K562 (cell line): ENCODE measurements around the gene PI4KA. TPM values are rescaled to one million over a fixed set of nuclear protein-coding genes. Genes with fewer than 3 reads are reported as not detected.

Experiments used
- EP300 ChIP-seq: IDR thresholded peaks from 2 replicates; pipeline ENCODE4 v1.6.1; 2012; ENCODE audit warnings: low read length, improper control_type of control experiment
- FOS ChIP-seq: IDR thresholded peaks from 3 replicates; pipeline ENCODE4 v1.6.1; 2011; ENCODE audit not compliant: insufficient read length; ENCODE audit errors: extremely low read depth
- FOXA3 ChIP-seq, 2 experiments: fragments of 450-650 bp in 1 of 2; sonication (generic) in 1 of 2; formaldehyde crosslinking; IDR thresholded peaks in 1 of 2; conservative IDR thresholded peaks in 1 of 2; 2 replicates each; pipeline versions ENCODE4 v1.4.0 to v1.8.0; 2020 to 2022; ENCODE audit warnings: mild to moderate bottlenecking in 2 of 2, missing genetic modification reagents in 1 of 2
- FOXK2 ChIP-seq, 2 experiments: fragments of 450-650 bp; IDR thresholded peaks in 1 of 2; conservative IDR thresholded peaks in 1 of 2; 2 replicates each; pipeline ENCODE4 v1.6.1; 2016; ENCODE audit warnings: low read depth in 2 of 2, mild to moderate bottlenecking in 1 of 2
- FOXP1 ChIP-seq: sonication (generic); formaldehyde crosslinking; IDR thresholded peaks from 2 replicates; pipeline ENCODE4 v1.8.0; 2022; ENCODE audit warnings: mild to moderate bottlenecking, missing genetic modification reagents
- PRMT5 ChIP-seq: sonication (generic); formaldehyde crosslinking; IDR thresholded peaks from 2 replicates; pipeline ENCODE4 v1.5.0; 2020; ENCODE audit warnings: missing genetic modification reagents
- RCOR1 ChIP-seq, 2 experiments: IDR thresholded peaks; 2 replicates each; pipeline ENCODE4 v1.6.1; 2012; ENCODE audit warnings: low read depth in 2 of 2, low read length in 2 of 2, borderline replicate concordance in 1 of 2, improper control_type of control experiment in 1 of 2
- SMARCC2 ChIP-seq: fragments of 450-650 bp; IDR thresholded peaks from 2 replicates; pipeline ENCODE4 v1.6.1; 2017; ENCODE audit warnings: antibody characterized with exemption, moderate library complexity, mild to moderate bottlenecking, low read depth
- SNRNP70 ChIP-seq: fragments of 200-400 bp; formaldehyde crosslinking; optimal IDR thresholded peaks from 2 replicates; pipeline ENCODE3; 2017; ENCODE audit warnings: low read depth, low read length
- TAF15 ChIP-seq: fragments of 200-400 bp; formaldehyde crosslinking; IDR thresholded peaks from 2 replicates; pipeline ENCODE4 v1.6.1; 2017; ENCODE audit warnings: mild to moderate bottlenecking, low read depth, low read length, moderate library complexity
- YY1 ChIP-seq, 3 experiments: IDR thresholded peaks; 2 replicates each; pipeline ENCODE4 v1.6.1; 2011; ENCODE audit warnings: low read length in 2 of 3, mild to moderate bottlenecking in 2 of 3, moderate library complexity in 2 of 3, borderline replicate concordance in 1 of 3, control low read depth in 1 of 3, low read depth in 1 of 3; ENCODE audit not compliant: insufficient read depth in 3 of 3, insufficient replicate concordance in 2 of 3, control insufficient read depth in 1 of 3, insufficient read length in 1 of 3; ENCODE audit errors: extremely low read depth in 1 of 3
- ZNF384 ChIP-seq: IDR thresholded peaks from 2 replicates; pipeline ENCODE4 v1.6.1; 2012; ENCODE audit warnings: low read depth, low read length, improper control_type of control experiment
- polyA plus RNA-seq, 8 experiments: library from polyadenylated mRNA; depleted of rRNA in 4 of 8; stranded (reverse) in 5 of 8; unstranded in 3 of 8; fragments of >200 nt; fragmentation: Nextera tagmentation in 2 of 8; fragmentation: Illumina TruSeq in 1 of 8; extraction: Ambion mirVana in 2 of 8; extraction: Trizol in 1 of 8; gene quantifications; 2 replicates each; pipeline versions ENCODE4 v1.2.1 to v1.2.3, GENCODE V29; 2011 to 2014; ENCODE audit warnings: inconsistent platforms in 1 of 8, missing spikeins in 1 of 8
- total RNA-seq, 7 experiments: library from RNA; depleted of rRNA in 6 of 7; stranded (reverse); fragments of >200 nt in 6 of 7; fragmentation: Illumina TruSeq in 2 of 7; extraction: Trizol in 2 of 7; gene quantifications; 2 replicates each; pipeline versions ENCODE4 v1.2.1 to v1.2.3, GENCODE V29; 2011 to 2021; ENCODE audit warnings: low replicate concordance in 1 of 7
- TF ChIP-seq, protein P1 (sequence below), 2 experiments: IDR thresholded peaks in 1 of 2; conservative IDR thresholded peaks in 1 of 2; 2 replicates each; pipeline ENCODE4 v1.6.1; 2016; ENCODE audit warnings: low read depth in 2 of 2, mild to moderate bottlenecking in 1 of 2, missing compliant biosample characterization in 1 of 2, missing genetic modification characterization in 1 of 2, moderate library complexity in 1 of 2
- TF ChIP-seq, protein P2 (sequence below): conservative IDR thresholded peaks from 2 replicates; pipeline ENCODE4 v1.6.1; 2011; ENCODE audit warnings: low read depth, mild to moderate bottlenecking, low read length; ENCODE audit not compliant: control insufficient read depth
- TF ChIP-seq, protein P3 (sequence below): fragments of 250-450 bp; sonication (Bioruptor Pico); IDR thresholded peaks from 2 replicates; pipeline ENCODE4 v1.9.0; 2021; ENCODE audit warnings: mild to moderate bottlenecking, inconsistent platforms
- TF ChIP-seq, protein P4 (sequence below), 2 experiments: fragments of 200-800 bp in 1 of 2; sonication (Bioruptor generic) in 1 of 2; sonication (generic) in 1 of 2; formaldehyde crosslinking in 1 of 2; IDR thresholded peaks in 1 of 2; conservative IDR thresholded peaks in 1 of 2; 2 replicates each; pipeline versions ENCODE4 v1.5.0 to v1.6.1; 2016 to 2020; ENCODE audit warnings: missing compliant biosample characterization in 1 of 2, missing genetic modification characterization in 1 of 2, missing genetic modification reagents in 1 of 2

PI4KA gene
- total and polyA plus RNA-seq, 9 of the 15 experiments (the other 6 are each of a cell fraction or from before 2014, with no cell fraction given) = 7.3 to 187 (median 84.7) TPM

DNA sequence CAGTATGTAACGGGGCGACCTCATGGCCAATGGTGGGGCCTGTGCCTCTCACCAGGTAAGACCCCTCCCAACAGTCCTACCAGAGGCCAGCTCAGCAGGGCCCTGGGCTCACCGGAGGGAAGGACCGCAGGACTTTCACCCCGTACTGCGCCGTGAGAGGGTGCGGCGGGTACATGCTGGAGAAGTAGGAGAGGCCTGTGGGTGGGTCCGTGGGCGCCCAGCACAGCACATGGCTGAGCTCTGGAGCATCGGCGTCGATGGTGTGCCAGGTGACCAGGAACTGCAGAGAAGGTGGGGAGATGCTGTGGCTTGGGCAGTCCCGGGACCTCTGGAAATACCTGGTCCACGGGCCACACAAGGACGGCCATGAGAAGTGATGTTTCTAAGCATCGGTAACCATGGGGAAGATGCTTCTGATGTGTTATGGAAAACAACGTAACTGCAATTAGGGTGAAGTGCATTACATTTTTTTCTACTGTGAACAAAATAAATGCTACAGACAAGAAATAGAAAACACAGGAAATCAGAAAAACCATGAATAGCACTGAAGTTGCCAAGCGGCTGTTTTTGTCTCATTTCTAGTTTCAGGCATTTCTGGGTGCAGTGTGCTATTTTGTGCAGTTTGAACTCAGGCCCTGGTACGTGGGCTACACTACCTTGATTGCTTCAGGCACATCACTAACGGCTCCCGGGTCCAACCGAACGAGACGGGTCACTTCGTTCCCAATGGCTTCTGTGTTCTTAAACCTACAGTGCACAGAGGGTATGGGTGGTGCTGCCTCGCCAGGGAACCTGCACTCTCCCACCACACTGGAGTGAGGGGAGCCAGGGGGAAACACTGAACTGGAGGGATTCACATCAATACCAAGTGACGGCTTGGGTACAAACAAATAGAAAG is 131.2 kb downstream of the PI4KA start (continued):
- TF ChIP-seq, protein P1, sequence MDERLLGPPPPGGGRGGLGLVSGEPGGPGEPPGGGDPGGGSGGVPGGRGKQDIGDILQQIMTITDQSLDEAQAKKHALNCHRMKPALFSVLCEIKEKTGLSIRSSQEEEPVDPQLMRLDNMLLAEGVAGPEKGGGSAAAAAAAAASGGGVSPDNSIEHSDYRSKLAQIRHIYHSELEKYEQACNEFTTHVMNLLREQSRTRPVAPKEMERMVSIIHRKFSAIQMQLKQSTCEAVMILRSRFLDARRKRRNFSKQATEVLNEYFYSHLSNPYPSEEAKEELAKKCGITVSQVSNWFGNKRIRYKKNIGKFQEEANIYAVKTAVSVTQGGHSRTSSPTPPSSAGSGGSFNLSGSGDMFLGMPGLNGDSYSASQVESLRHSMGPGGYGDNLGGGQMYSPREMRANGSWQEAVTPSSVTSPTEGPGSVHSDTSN (CRISPR knock-in tag; IDR thresholded peaks at IDR 0.05; ENCODE audit: low read depth) = 0 out of 2 replicates have a peak, but pooled peaks have one; percentile 1
- TF ChIP-seq, protein P1 (tag; conservative IDR thresholded peaks at IDR 0.05; ENCODE audit: low read depth) = no peak
- TF ChIP-seq, protein P2, sequence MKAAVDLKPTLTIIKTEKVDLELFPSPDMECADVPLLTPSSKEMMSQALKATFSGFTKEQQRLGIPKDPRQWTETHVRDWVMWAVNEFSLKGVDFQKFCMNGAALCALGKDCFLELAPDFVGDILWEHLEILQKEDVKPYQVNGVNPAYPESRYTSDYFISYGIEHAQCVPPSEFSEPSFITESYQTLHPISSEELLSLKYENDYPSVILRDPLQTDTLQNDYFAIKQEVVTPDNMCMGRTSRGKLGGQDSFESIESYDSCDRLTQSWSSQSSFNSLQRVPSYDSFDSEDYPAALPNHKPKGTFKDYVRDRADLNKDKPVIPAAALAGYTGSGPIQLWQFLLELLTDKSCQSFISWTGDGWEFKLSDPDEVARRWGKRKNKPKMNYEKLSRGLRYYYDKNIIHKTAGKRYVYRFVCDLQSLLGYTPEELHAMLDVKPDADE = peak; percentile 26; the same call in 1 of the 2 replicates
- TF ChIP-seq, protein P3, sequence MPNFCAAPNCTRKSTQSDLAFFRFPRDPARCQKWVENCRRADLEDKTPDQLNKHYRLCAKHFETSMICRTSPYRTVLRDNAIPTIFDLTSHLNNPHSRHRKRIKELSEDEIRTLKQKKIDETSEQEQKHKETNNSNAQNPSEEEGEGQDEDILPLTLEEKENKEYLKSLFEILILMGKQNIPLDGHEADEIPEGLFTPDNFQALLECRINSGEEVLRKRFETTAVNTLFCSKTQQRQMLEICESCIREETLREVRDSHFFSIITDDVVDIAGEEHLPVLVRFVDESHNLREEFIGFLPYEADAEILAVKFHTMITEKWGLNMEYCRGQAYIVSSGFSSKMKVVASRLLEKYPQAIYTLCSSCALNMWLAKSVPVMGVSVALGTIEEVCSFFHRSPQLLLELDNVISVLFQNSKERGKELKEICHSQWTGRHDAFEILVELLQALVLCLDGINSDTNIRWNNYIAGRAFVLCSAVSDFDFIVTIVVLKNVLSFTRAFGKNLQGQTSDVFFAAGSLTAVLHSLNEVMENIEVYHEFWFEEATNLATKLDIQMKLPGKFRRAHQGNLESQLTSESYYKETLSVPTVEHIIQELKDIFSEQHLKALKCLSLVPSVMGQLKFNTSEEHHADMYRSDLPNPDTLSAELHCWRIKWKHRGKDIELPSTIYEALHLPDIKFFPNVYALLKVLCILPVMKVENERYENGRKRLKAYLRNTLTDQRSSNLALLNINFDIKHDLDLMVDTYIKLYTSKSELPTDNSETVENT = 0 out of 2 replicates have a peak, but pooled peaks have one; percentile 17
- TF ChIP-seq TAF15 (no peak), FOXK2 (conservative IDR thresholded peaks at IDR 0.05 in 1 of 2, IDR thresholded peaks at IDR 0.05 in 1 of 2; ENCODE audit: low read depth in 2 of 2) (no peak), SMARCC2 (no peak), PRMT5 (CRISPR knock-in tag) (peak; percentile 82; the same call in 1 of the 2 replicates), EP300 (no peak), FOS (no peak), SNRNP70 (no peak), RCOR1 (IDR thresholded peaks at IDR 0.05; ENCODE audit: borderline replicate concordance in 1 of 2, low read depth in 2 of 2, low read length in 2 of 2) (no peak), FOXP1 (CRISPR knock-in tag) (no peak), ZNF384 (no peak), YY1 (IDR thresholded peaks at IDR 0.05; ENCODE audit: borderline replicate concordance in 1 of 3, control insufficient read depth in 1 of 3, extremely low read depth in 1 of 3, insufficient read depth in 3 of 3, insufficient read length in 1 of 3, insufficient replicate concordance in 2 of 3, low read depth in 1 of 3, low read length in 2 of 3) (no peak), FOXA3 (CRISPR knock-in tag; conservative IDR thresholded peaks at IDR 0.05 in 1 of 2, IDR thresholded peaks at IDR 0.05 in 1 of 2) (0 out of 4 replicates have a peak, but pooled peaks of 1 of the 2 experiments have one; percentile 25)
- TF ChIP-seq, protein P4, sequence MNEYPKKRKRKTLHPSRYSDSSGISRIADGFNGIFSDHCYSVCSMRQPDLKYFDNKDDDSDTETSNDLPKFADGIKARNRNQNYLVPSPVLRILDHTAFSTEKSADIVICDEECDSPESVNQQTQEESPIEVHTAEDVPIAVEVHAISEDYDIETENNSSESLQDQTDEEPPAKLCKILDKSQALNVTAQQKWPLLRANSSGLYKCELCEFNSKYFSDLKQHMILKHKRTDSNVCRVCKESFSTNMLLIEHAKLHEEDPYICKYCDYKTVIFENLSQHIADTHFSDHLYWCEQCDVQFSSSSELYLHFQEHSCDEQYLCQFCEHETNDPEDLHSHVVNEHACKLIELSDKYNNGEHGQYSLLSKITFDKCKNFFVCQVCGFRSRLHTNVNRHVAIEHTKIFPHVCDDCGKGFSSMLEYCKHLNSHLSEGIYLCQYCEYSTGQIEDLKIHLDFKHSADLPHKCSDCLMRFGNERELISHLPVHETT (CRISPR knock-in tag; conservative IDR thresholded peaks at IDR 0.05 in 1 of 2, IDR thresholded peaks at IDR 0.05 in 1 of 2) = no peak
